GM18508 (cell line): Measurements from ENCODE around the gene BDKRB1.

ENCODE experiments used
- ATAC-seq: cut with Tn5 transposase; IDR thresholded peaks from one replicate; pipeline ENCODE4 v1.9.1; 2021; ENCODE audit warnings: moderate number of reproducible peaks; ENCODE audit not compliant: insufficient read depth, unreplicated experiment

Gene BDKRB1

DNA sequence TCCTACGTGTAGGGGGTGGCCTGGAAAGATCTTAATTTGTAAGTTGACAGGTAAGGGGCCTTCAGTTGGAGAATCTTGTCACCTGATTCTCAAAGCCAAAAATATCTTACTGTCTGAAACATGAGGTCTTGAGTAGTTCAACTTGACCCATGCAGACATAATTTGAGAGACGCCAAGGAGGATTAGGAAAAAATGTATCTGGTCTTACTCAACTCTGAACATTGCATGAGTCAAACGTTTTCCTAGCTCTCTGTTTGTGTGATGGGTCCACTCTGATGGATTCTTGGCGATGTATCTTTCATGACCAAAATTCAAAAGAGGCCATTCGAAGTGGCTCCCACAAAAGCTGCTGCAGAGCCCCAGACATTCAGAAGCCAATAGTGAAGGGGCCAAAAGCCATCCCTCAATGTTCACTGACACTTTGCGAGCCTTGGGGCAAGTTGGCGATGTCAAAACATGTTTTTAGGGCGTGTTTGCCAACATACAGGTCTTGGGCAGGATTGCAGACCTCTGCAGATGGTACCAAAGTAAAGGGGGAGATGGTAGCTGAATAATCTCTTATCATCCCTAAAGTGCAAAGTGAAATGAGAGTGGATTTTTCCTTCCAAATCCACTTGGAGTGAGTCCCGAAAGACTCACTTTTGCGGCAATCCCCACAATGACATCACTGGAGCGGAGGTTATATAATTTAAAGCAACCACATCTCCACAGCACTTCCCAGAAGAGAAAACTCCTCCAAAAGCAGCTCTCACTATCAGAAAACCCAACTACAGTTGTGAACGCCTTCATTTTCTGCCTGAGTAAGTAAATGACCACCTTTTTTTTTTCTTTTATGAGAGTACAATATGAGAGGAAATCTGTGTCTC is at the start of gene BDKRB1:
Gene BDKRB1, plus strand, starts transcription at position 710 of the 866 bp plus-strand sequence. CDS start 7,473 bp downstream, outside the sequence.
- ATAC-seq: no peak

DNA sequence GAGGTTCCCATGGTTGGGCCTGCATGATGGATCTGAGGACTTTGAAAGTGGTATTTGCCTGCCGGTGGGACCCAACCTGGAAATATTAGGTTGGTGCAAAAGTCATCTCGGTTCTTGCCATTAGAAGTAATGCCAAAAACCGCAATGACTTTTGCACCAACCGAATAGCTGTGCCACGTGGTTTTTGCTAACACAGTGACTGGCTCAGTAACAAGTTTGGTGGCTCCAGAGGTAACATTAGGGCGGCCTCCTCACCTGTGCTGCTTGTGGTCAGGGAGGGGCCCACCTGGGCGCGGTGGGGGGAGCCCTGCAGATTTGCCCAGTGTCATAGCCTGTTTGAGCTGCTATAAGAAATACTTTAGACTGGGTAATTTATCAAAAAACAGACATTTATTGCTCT is 49.5 kb upstream of the BDKRB1 start:
- no peak for ATAC-seq

DNA sequence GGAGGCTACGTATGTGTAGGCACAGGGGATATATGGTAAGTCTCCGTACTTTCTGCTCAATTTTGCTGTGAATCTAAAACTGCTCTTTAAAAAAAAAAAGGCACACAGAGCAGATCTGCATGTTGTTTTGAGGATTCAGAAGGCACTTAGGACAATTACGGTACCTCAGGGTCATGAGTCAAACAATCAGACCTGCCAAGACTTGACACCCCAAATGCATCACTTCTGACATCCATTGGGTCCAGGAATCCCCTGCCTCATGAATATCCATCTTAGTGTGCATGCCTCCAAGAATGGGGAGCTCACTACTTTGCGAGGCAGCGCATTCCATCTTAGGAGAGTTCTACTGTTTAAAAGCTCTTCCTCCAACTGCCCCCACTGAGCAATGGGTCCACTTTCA is 48.3 kb upstream of the BDKRB1 start:
- no peak for ATAC-seq

- no peak for ATAC-seq
Observed at GRCh38 chr14:96208739-96209138, 47.3 kb upstream of the BDKRB1 start.

DNA sequence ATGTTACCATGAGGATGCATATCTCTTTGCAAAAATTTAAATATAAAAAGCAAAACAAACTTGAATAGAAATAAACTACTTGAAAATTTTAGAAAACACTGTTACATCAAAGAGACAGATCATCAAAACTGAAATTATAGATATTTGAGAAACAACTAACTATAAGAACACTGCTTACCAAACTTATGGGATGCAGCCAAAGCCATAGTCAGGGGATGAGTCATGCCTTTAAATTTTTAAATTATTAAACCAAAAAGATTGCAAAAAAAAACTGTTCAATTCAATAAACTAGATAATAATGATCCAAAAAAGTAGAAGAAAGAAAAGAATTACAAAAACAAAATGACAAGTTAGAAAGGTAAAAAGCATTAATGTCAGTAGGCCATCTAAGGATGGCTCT is 43.9 kb upstream of the BDKRB1 start:
- no peak for ATAC-seq

- ATAC-seq: no peak
Observed at GRCh38 chr14:96212896-96213295, 43.1 kb upstream of the BDKRB1 start.

DNA sequence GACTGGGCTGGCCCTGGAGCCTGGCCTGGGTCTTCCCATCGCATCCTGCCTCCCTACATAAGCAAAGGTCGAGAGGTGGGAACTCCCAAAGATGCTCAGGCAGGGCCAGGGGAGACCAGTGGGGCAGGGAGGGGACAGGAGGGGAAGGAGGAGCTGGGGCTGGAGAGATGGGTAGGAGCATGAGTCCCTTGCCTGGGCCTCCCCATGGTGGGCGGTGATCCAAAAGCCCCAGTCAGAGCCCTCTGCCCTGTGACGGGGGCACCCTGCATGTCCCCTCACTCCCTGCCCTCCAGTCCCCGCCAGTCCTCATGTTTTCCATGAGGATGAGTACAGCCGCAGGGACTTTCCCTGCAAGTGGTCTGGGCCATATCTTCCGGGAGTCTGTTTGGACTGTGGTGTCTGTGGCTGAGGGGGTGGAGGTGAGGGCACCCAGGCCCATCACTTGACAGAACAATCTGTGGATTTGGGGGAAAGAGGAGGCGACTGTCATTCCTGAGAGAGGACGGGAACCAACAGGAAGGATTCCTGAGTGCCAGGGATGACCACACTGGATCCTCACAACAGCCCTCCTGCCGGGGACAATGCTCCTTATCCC is 42.0 kb upstream of the BDKRB1 start:
- ATAC-seq: no peak

- no peak for ATAC-seq
Observed at GRCh38 chr14:96214793-96215192, 41.2 kb upstream of the BDKRB1 start.

DNA sequence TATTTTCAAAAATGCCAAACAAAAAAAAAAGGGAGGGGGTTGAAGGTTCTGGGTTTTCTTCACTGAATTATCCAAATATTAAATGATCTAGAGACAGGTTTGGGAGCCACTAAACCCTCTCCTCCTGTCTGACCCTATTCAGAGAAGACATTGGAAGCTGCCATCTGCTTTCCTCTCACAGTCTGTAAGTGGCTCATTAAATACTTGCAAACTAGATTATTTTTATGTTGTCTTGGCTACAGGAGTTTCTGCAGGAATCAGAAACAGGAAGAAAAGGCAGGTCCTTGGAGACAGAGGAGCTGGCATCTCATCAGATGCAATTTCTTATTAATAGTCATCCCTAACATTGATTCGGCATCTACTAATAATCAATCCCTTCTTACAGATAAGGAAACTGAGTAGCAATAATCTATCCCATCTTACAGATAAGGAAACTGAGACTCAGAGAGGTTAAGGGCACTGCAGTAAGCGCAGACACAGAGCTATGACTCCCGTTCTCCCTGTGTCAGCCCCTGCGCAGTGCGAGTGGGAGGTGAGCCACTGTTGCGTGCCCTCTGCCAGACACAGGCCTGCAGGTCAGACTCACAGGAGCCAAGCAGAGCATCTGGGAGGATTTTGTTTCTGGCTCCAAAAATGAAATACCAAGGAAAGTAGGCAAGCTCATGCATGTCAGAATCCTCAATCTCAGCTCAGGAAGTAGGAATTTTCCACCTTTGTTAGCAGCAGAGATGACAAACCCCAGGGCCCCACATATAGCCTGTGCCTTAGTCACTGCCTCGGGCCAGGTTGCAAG is 40.4 kb upstream of the BDKRB1 start:
- ATAC-seq: no peak

- ATAC-seq: no peak
Observed at GRCh38 chr14:96216627-96217026, 39.4 kb upstream of the BDKRB1 start.

DNA sequence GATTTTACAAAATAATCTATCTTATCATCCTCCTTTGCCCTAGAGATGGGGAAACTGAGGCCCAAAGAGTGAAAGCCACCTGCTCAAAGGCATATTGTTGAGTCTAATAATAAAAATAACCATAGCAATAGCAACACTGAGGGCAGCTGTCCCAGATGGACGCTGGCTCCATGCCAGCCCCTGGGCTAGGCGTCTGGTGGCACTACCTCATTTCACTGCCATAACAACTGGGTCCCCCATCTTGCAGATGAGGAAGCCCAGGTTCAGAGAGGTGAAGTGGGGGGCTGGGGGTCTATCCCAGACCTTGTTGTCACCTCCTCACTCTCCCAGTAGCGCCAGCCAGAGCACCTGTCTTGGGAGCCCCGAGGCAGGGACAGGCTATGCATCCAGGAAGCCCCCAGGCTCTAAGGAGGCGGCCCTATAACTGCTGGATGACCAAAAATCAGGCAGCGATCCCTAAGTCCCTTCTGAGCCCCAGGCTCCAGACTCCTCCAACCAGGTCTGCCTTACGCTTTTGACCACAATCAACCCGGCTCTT is 38.6 kb upstream of the BDKRB1 start:
- ATAC-seq: no peak

DNA sequence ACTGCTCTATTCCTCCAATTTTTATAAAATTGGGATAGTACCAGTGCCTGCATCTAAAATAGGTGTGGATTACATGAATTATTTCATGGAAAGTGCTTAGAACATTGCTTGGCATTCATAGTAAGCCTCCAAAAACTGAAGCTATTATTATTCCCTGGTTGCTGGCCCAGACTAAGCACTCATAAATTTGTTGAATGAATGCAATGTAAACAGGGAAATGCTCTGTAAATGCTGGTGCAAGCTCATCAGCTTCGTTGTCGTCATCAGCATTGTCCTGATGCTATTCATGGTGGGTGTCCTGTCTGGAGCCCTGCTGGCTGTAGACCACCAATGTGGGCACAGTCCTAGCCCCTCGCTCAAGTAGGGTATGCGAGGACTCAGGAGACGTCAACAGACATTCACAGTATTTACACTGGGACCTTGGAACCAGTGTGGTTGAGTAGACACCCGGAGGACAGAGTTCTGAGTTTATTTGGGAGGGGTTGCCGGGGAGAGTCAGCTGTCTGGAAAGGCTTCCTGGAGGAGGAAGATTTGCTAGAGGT is 34.8 kb upstream of the BDKRB1 start:
- no peak for ATAC-seq

DNA sequence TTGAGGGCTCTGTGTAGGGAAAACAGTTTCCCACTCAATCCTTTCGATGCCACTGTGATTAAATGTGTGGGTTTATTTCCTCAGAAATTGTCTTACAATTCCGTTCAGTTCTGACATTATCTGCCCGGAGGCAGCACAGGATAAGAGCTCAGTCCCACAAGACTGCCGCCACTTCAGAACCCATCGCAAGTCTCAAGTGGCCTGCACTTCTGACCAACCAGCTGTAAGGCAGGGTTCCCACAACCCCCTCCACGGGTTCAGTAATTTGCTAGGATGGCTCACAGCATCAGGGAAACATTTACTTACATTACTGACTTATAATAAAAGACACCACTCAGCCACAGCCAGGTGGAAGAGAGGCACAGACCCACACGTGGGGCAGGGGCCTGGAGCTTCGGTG is 34.2 kb upstream of the BDKRB1 start:
- ATAC-seq: no peak

GRCh38 chr14:96224480-96225096 is 31.4 kb upstream of the BDKRB1 start:
- ATAC-seq: no peak

- no peak for ATAC-seq
Observed at GRCh38 chr14:96225213-96225612, 30.8 kb upstream of the BDKRB1 start.

GRCh38 chr14:96225745-96226151 is 30.3 kb upstream of the BDKRB1 start:
- no peak for ATAC-seq

DNA sequence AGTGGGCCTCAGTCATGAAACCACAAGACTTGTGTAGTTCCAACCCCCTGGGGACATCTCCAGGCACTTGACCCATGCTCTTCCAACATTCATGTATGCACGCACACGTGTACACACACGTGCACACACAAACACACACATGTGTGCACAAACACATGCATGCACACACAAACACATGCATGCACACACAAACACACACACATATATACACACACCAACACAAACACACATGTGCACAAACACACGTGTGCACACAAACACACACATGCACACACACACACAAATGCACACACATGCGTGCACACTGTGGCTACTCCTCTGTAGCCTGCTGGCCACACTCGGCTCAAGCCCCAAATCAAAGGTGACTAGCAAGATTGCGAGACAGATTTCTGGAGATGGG is 28.6 kb upstream of the BDKRB1 start:
- no peak for ATAC-seq

- ATAC-seq: no peak
Observed at GRCh38 chr14:96229315-96229714, 26.7 kb upstream of the BDKRB1 start.

DNA sequence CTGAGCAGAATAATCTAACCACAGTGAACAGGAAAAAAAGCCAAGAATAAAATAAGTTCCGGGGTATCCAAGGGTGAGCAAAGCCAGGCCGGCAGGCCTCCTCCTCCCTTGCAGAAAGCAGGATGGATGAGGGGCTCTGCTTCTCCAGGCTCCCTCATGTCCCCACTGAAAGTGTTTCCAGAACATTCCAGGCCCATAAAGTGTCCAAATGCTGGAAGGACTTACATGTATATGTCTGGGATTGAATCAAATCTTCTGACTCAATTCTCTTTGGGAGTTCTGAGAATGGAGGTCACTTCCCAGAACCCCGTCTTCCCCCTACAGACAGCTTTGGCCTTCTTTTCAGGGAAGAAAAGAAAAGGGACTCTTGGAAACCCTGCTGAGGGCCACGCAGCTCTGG is 25.0 kb upstream of the BDKRB1 start:
- no peak for ATAC-seq

- no peak for ATAC-seq
Observed at GRCh38 chr14:96231526-96232130, 24.4 kb upstream of the BDKRB1 start.
